HEK293 (cell line): ENCODE data around the gene PRRG1.

Source experiments
- CTCF ChIP-seq: fragments of 450-650 bp; formaldehyde crosslinking; IDR thresholded peaks from 2 replicates; pipeline ENCODE4 v1.5.1; 2016; ENCODE audit warnings: missing biosample characterization, missing genetic modification characterization
- KLF10 ChIP-seq: fragments of 450-650 bp; IDR thresholded peaks from 2 replicates; pipeline ENCODE4 v1.5.1; 2018; ENCODE audit warnings: missing biosample characterization, mild to moderate bottlenecking, missing genetic modification characterization
- REST ChIP-seq: fragments of 450-650 bp; formaldehyde crosslinking; IDR thresholded peaks from 2 replicates; pipeline ENCODE4 v1.5.1; 2016; ENCODE audit warnings: missing biosample characterization, missing genetic modification characterization
- SALL2 ChIP-seq: fragments of 450-650 bp; formaldehyde crosslinking; IDR thresholded peaks from 2 replicates; pipeline ENCODE4 v1.5.0; 2017; ENCODE audit warnings: missing biosample characterization, mild to moderate bottlenecking, missing genetic modification characterization, borderline replicate concordance
- ZNF433 ChIP-seq: fragments of 450-650 bp; formaldehyde crosslinking; IDR thresholded peaks from 2 replicates; pipeline ENCODE4 v1.5.1; 2016; ENCODE audit warnings: missing biosample characterization, missing genetic modification characterization, low read depth
- ZNF677 ChIP-seq: fragments of 450-650 bp; IDR thresholded peaks from 2 replicates; pipeline ENCODE4 v1.5.0; 2018; ENCODE audit warnings: missing biosample characterization, mild to moderate bottlenecking, missing genetic modification characterization, moderate library complexity

- no peak for TF ChIP-seq CTCF (tag by site-specific recombination)
- no peak for TF ChIP-seq SALL2 (tag by site-specific recombination)
- TF ChIP-seq REST (tag by site-specific recombination) = no peak
- no peak for TF ChIP-seq KLF10 (tag by site-specific recombination)
- no peak for TF ChIP-seq ZNF677 (tag by site-specific recombination)
- TF ChIP-seq ZNF433 (tag by site-specific recombination) = no peak
Measured at GRCh38 chrX:37332987-37333658, 16.0 kb upstream of the PRRG1 start.
